ENCODE measurements around the gene IL37.

The IL37 gene

DNA sequence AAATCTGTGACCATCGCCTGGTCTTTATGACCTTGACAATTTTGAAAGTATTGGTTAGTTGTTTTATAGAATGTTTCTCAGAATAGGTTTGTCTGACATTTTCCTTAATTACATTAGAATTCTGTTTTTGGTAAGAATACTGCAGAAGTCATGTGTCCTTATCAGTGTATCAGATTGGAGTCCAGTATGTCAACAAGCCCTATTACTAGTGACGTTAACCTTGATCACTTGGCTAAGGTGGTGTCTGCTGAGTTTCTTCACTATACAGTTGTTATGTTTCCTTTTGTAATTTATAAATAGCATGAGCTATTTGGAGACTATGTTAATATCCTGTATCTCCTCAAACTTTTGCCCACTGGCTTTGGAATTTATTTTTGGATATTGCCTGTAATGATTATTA lies 56.1 kb downstream of the IL37 start:
- CTCF ChIA-PET: no interaction called here
- POLR2A ChIA-PET: no interaction called here
- TF ChIP-seq PKNOX1 (IDR thresholded peaks at IDR 0.05): no peak
- DNase-seq (ENCODE audit: extremely low spot score): no peak

All from HEK293T (cell line).